OCI-LY1 (cell line): Measurements from ENCODE around the gene LRP2.

ENCODE experiments used
- H2AFZ ChIP-seq: fragments of 200-600 bp; sonication (generic), shearing (Covaris generic); 2 replicates; pipeline ENCODE4 v1.6.0; 2014; ENCODE audit warnings: antibody characterized with exemption, mild to moderate bottlenecking, low read length
- H3F3A ChIP-seq: fragments of 200-600 bp; sonication (generic), shearing (Covaris generic); 2 replicates; pipeline ENCODE4 v1.6.0; 2014; ENCODE audit warnings: mild to moderate bottlenecking, antibody characterized with exemption, low read length, moderate library complexity; ENCODE audit not compliant: insufficient read depth
- H3K27ac ChIP-seq: fragments of 200-600 bp; sonication (generic); 2 replicates; pipeline ENCODE4 v1.5.1; 2014; ENCODE audit warnings: low read length, mixed run types, mild to moderate bottlenecking, low read depth; ENCODE audit not compliant: poor library complexity, severe bottlenecking
- H3K27me3 ChIP-seq: fragments of 200-600 bp; sonication (generic); 2 replicates; pipeline ENCODE4 v1.6.0; 2014; ENCODE audit warnings: antibody characterized with exemption, mild to moderate bottlenecking, low read length, moderate library complexity; ENCODE audit not compliant: insufficient read depth
- H3K36me3 ChIP-seq: fragments of 200-600 bp; sonication (generic); 2 replicates; pipeline ENCODE4 v1.6.1; 2014; ENCODE audit warnings: mild to moderate bottlenecking, antibody characterized with exemption, low read length, moderate library complexity, mixed read lengths; ENCODE audit not compliant: insufficient read depth
- H3K4me1 ChIP-seq: fragments of 200-600 bp; sonication (generic); 2 replicates; pipeline ENCODE4 v1.5.1; 2014; ENCODE audit warnings: mild to moderate bottlenecking, low read length, moderate library complexity; ENCODE audit not compliant: insufficient read depth, severe bottlenecking
- H3K4me2 ChIP-seq: fragments of 200-600 bp; sonication (generic), shearing (Covaris generic); 2 replicates; pipeline ENCODE4 v1.6.1; 2014; ENCODE audit warnings: low read length
- H3K4me3 ChIP-seq: fragments of 200-600 bp; sonication (generic); 2 replicates; pipeline ENCODE4 v1.5.1; 2014; ENCODE audit warnings: low read length, low read depth, mild to moderate bottlenecking, mixed read lengths; ENCODE audit not compliant: poor library complexity, severe bottlenecking
- H3K79me2 ChIP-seq: fragments of 200-600 bp; shearing (Covaris generic); 2 replicates; pipeline ENCODE4 v1.6.1; 2016; ENCODE audit warnings: mixed run types, low read length, mixed read lengths; ENCODE audit not compliant: insufficient read depth
- H3K9ac ChIP-seq: fragments of 200-600 bp; sonication (generic), shearing (Covaris generic); 2 replicates; pipeline ENCODE4 v1.6.1; 2014; ENCODE audit warnings: mild to moderate bottlenecking, low read length, mixed read lengths
- H3K9me2 ChIP-seq: fragments of 200-600 bp; sonication (generic), shearing (Covaris generic); 2 replicates; pipeline ENCODE4 v1.6.1; 2014; ENCODE audit warnings: low read depth, mild to moderate bottlenecking, low read length, mixed read lengths
- H3K9me3 ChIP-seq: fragments of 200-600 bp; shearing (Covaris generic); 2 replicates; pipeline ENCODE4 v1.6.1; 2014; ENCODE audit warnings: low read length, mixed read lengths
- H4K20me1 ChIP-seq: fragments of 200-600 bp; sonication (generic), shearing (Covaris generic); 2 replicates; pipeline ENCODE4 v1.6.0; 2016; ENCODE audit warnings: mild to moderate bottlenecking, low read length; ENCODE audit not compliant: insufficient read depth
- EZH2 ChIP-seq: fragments of 200-600 bp; sonication (generic), shearing (Covaris generic); IDR thresholded peaks from 2 replicates; pipeline ENCODE4 v1.8.0; 2017; ENCODE audit warnings: borderline replicate concordance, mixed run types, mild to moderate bottlenecking, antibody characterized with exemption, low read length, moderate library complexity, mixed read lengths
- TF ChIP-seq, protein P1 (sequence below): fragments of 200-600 bp; sonication (generic), shearing (Covaris generic); IDR thresholded peaks from 2 replicates; pipeline ENCODE4 v1.5.1; 2017; ENCODE audit warnings: mild to moderate bottlenecking, antibody characterized with exemption, low read length, moderate library complexity, mixed read lengths

LRP2 gene

DNA sequence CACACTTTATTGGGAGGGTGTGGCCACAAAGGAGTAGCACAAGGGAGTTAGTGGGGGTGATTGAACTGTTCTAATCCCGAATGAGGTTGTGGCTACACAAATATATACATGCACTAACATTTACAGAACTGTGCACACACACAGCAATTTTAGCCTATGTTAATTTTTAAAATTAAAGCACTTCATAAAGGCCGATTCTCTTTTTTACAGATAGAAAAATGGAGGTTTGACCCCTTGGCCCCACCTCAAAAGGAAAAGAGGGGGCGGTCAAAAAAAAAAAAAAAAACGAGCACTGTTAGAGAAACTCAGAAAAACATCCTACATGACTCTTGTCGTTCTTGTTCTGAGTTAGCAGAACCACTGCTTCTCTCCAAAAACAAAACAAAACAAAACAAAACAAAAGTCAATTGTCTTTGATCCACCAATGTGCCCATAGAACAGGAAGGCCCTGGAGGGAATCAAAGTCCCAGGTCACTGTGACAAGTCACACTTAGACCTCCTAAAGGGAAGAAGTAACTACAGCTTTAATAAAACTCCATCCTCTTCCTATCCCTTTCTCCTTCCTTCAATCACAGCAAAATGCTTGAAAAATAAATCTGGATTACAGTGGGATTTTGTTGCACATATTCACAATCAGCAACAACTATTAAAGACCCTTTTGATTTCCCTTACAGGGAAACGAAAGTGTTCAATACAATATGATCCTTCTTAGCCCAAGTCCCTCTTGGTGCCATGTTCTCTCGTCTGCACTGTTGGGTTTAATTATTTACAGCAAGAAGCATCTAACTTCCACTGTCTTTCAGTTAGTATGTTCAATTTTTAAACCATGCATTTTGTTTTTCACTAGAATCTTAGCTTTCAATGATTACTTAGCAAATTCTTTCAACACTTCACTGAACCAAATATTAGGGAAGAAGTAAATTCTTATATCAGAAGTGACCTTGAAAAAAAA is 16.6 kb downstream of the LRP2 start:
- TF ChIP-seq, protein P1, sequence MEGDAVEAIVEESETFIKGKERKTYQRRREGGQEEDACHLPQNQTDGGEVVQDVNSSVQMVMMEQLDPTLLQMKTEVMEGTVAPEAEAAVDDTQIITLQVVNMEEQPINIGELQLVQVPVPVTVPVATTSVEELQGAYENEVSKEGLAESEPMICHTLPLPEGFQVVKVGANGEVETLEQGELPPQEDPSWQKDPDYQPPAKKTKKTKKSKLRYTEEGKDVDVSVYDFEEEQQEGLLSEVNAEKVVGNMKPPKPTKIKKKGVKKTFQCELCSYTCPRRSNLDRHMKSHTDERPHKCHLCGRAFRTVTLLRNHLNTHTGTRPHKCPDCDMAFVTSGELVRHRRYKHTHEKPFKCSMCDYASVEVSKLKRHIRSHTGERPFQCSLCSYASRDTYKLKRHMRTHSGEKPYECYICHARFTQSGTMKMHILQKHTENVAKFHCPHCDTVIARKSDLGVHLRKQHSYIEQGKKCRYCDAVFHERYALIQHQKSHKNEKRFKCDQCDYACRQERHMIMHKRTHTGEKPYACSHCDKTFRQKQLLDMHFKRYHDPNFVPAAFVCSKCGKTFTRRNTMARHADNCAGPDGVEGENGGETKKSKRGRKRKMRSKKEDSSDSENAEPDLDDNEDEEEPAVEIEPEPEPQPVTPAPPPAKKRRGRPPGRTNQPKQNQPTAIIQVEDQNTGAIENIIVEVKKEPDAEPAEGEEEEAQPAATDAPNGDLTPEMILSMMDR = no peak
- no peak for TF ChIP-seq EZH2
- no peak overlapping the region for H3K9ac ChIP-seq
- no peak overlapping the region for H3K4me3 ChIP-seq
- no peak overlapping the region for H2AFZ ChIP-seq
- H3K4me1 ChIP-seq = no peaks in the 10 kb centered on the region
- no peak overlapping the region for H3K4me2 ChIP-seq
- H3K79me2 ChIP-seq = no peaks in the 10 kb centered on the region
- no peaks in the 10 kb centered on the region for H3K9me2 ChIP-seq
- no peaks in the 10 kb centered on the region for H3K36me3 ChIP-seq
- H3K9me3 ChIP-seq = no peaks in the 10 kb centered on the region
- H3K27ac ChIP-seq = no peak overlapping the region
- no peaks in the 10 kb centered on the region for H3F3A ChIP-seq
- H3K27me3 ChIP-seq = no peaks in the 10 kb centered on the region
- H4K20me1 ChIP-seq = no peaks in the 10 kb centered on the region

DNA sequence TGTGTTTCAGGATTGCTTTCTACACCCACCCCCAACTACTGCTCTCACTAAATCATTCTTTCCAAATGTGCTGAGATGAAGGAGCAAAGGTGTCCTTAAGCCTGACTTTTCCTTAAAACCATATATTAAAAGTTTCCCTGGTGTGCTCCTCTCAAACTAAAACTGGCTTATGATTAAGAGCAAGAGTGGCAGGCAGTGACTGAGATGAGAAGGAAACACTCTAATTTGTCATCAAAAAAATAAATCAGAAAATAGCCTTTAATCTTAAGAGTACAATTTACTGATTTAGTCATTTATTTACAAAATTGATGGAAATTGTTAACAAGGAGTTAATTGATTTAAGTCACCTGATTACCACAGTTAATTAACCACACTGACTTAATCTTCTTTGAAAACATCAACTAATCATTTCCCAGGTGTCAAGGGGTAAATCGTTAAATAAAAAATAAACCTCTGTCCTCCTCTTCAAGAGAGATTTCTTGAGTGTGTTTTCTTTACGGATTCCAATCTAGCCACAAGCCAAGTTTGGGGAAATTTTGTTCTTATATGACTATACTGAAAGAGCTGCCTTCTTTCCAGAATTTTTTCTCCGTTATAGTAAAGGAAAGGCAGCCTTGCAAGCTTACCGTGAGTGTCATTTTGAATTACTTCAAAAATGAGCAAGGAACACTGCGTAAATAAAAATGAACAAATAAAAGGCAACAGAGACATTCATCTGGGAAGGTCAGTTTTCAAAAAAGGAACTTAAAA is 17.4 kb downstream of the LRP2 start:
- H3K4me3 ChIP-seq = no peak overlapping the region
- H3K79me2 ChIP-seq = no peaks in the 10 kb centered on the region
- no peaks in the 10 kb centered on the region for H4K20me1 ChIP-seq
- no peaks in the 10 kb centered on the region for H3K27me3 ChIP-seq
- no peak overlapping the region for H3K4me2 ChIP-seq
- H2AFZ ChIP-seq = no peak overlapping the region
- no peaks in the 10 kb centered on the region for H3K36me3 ChIP-seq
- H3F3A ChIP-seq = no peaks in the 10 kb centered on the region
- no peak overlapping the region for H3K27ac ChIP-seq
- no peaks in the 10 kb centered on the region for H3K9me3 ChIP-seq
- H3K4me1 ChIP-seq = no peaks in the 10 kb centered on the region
- H3K9ac ChIP-seq = no peak overlapping the region
- TF ChIP-seq, protein P1 = no peak
- TF ChIP-seq EZH2 = no peak
- H3K9me2 ChIP-seq = no peaks in the 10 kb centered on the region

DNA sequence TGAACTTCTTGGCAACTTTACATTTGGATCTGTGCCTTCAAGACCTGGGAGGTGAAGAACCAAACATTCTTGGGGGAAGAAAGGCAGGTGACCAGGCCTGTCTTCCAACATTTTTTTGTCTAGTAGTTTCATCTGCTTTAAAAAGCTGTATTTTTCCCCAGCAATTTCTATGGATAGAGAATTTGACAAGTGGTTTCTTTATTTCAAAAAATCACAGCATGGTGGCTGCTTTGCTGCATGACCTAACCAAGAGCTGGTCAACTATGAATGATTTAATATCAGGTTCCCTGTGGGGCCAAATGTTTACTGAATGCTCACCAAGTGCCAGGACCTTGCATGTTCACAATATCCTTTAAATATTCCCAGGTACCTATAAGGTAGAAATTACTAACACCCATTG is 19.1 kb downstream of the LRP2 start:
- Histone ChIP-seq H3K9ac (no peak overlapping the region), H3K9me2 (no peaks in the 10 kb centered on the region), H3F3A (no peaks in the 10 kb centered on the region), H4K20me1 (no peaks in the 10 kb centered on the region), H3K4me3 (no peak overlapping the region), H3K27me3 (no peaks in the 10 kb centered on the region), H3K36me3 (no peaks in the 10 kb centered on the region), H3K79me2 (no peaks in the 10 kb centered on the region), H3K4me1 (no peaks in the 10 kb centered on the region), H3K27ac (no peak overlapping the region), H3K9me3 (no peaks in the 10 kb centered on the region), H2AFZ (no peak overlapping the region), H3K4me2 (no peak overlapping the region)
- TF ChIP-seq EZH2 = no peak
- TF ChIP-seq, protein P1 = no peak
